ENCODE data around the gene RND1.

The RND1 gene

GRCh38 chr12:48823281-48823680 lies 42.4 kb downstream of the RND1 start:
- TF ChIP-seq CREB1 (IDR thresholded peaks at IDR 0.05; ENCODE audit: low read depth) (no peak), MAX (IDR thresholded peaks at IDR 0.05) (no peak)

- TF ChIP-seq TEAD4 (IDR thresholded peaks at IDR 0.05), result no peak
- no peak for TF ChIP-seq REST (IDR thresholded peaks at IDR 0.05; ENCODE audit: low read depth)
- no peak for TF ChIP-seq NFIC (IDR thresholded peaks at IDR 0.05)
- TF ChIP-seq TAF1 (IDR thresholded peaks at IDR 0.05; ENCODE audit: low read depth), result no peak
- no peak for TF ChIP-seq RAD21 (IDR thresholded peaks at IDR 0.05; ENCODE audit: low read depth)
Observed at GRCh38 chr12:48822711-48823110, 43.0 kb downstream of the RND1 start.

GRCh38 chr12:48822139-48822538 lies 43.5 kb downstream of the RND1 start:
- TF ChIP-seq MAX (IDR thresholded peaks at IDR 0.05) (no peak), FOXM1 (IDR thresholded peaks at IDR 0.05; ENCODE audit: borderline replicate concordance, low read depth) (no peak), RAD21 (IDR thresholded peaks at IDR 0.05; ENCODE audit: low read depth) (no peak), TCF12 (IDR thresholded peaks at IDR 0.05; ENCODE audit: low read depth) (no peak), YY1 (IDR thresholded peaks at IDR 0.05; ENCODE audit: low read depth) (no peak), CREB1 (IDR thresholded peaks at IDR 0.05; ENCODE audit: low read depth) (no peak), NFIC (IDR thresholded peaks at IDR 0.05) (no peak), ZBTB7A (IDR thresholded peaks at IDR 0.05; ENCODE audit: low read depth) (no peak), EP300 (IDR thresholded peaks at IDR 0.05; ENCODE audit: borderline replicate concordance) (no peak), TAF1 (IDR thresholded peaks at IDR 0.05; ENCODE audit: low read depth) (no peak), CEBPB (IDR thresholded peaks at IDR 0.05) (no peak), TEAD4 (IDR thresholded peaks at IDR 0.05) (no peak), USF1 (IDR thresholded peaks at IDR 0.05) (no peak)

- 0 out of 2 replicates have a peak, but pooled peaks have one; percentile 20 for TF ChIP-seq NFIC (IDR thresholded peaks at IDR 0.05)
- no peak for TF ChIP-seq CEBPB (IDR thresholded peaks at IDR 0.05)
Observed at GRCh38 chr12:48819986-48820725, 45.5 kb downstream of the RND1 start.

- TF ChIP-seq YY1 (IDR thresholded peaks at IDR 0.05; ENCODE audit: low read depth), result no peak
- no peak for TF ChIP-seq CREB1 (IDR thresholded peaks at IDR 0.05; ENCODE audit: low read depth)
- TF ChIP-seq USF1 (IDR thresholded peaks at IDR 0.05), result no peak
- no peak for TF ChIP-seq MAX (IDR thresholded peaks at IDR 0.05)
- TF ChIP-seq EGR1 (IDR thresholded peaks at IDR 0.05), result no peak
- TF ChIP-seq NFIC (IDR thresholded peaks at IDR 0.05), result no peak
Observed at GRCh38 chr12:48818831-48819590, 46.7 kb downstream of the RND1 start.

- no peak for TF ChIP-seq NFIC (IDR thresholded peaks at IDR 0.05)
- TF ChIP-seq TCF12 (IDR thresholded peaks at IDR 0.05; ENCODE audit: low read depth), result peak; percentile 52; the same call in 1 of the 2 replicates
- TF ChIP-seq YY1 (IDR thresholded peaks at IDR 0.05; ENCODE audit: low read depth), result 0 out of 2 replicates have a peak, but pooled peaks have one; percentile 40
- peak; percentile 88 for TF ChIP-seq EGR1 (IDR thresholded peaks at IDR 0.05)
- TF ChIP-seq FOXM1 (IDR thresholded peaks at IDR 0.05; ENCODE audit: borderline replicate concordance, low read depth), result no peak
- TF ChIP-seq CREB1 (IDR thresholded peaks at IDR 0.05; ENCODE audit: low read depth), result no peak
- TF ChIP-seq REST (IDR thresholded peaks at IDR 0.05; ENCODE audit: low read depth), result no peak
- no peak for TF ChIP-seq EP300 (IDR thresholded peaks at IDR 0.05; ENCODE audit: borderline replicate concordance)
- no peak for TF ChIP-seq RAD21 (IDR thresholded peaks at IDR 0.05; ENCODE audit: low read depth)
- TF ChIP-seq USF1 (IDR thresholded peaks at IDR 0.05), result no peak
- TF ChIP-seq ZBTB7A (IDR thresholded peaks at IDR 0.05; ENCODE audit: low read depth), result peak; percentile 89
- TF ChIP-seq TAF1 (IDR thresholded peaks at IDR 0.05; ENCODE audit: low read depth), result 0 out of 2 replicates have a peak, but pooled peaks have one; percentile 41
- TF ChIP-seq TEAD4 (IDR thresholded peaks at IDR 0.05), result no peak; the same call in 1 of the 2 replicates
- TF ChIP-seq MAX (IDR thresholded peaks at IDR 0.05), result no peak
- no peak for TF ChIP-seq CEBPB (IDR thresholded peaks at IDR 0.05)
Observed at GRCh38 chr12:48817873-48818830, 47.5 kb downstream of the RND1 start, which contains the start of gene CACNB3. Gene CACNB3 (plus strand): TSS chr12:48818496. CDS start chr12:48818930, 434 bp downstream.

All from Ishikawa (cell line).